Naive thymus-derived CD8-positive, alpha-beta T cell (primary cell): ENCODE results near the gene SPNS2. TPM values are rescaled to one million over a fixed set of nuclear protein-coding genes. Genes with fewer than 3 reads are reported as not detected.

Source experiments
- ATAC-seq, 2 donors: fragments of 150-1000 bp; cut with Tn5 transposase in 1 of 2; sonication (Bioruptor Pico), chemical (Tn5 transposase) in 1 of 2; 1 replicate in 1 of 2; 2 replicates in 1 of 2; pipeline ENCODE4 v1.10.0; 2021; ENCODE audit warnings: mild to moderate bottlenecking in 2 of 2, moderate library complexity in 2 of 2
- POLR2A ChIA-PET: fragments of 350-600 bp; sonication (Branson Sonifier 250); formaldehyde crosslinking; loops from one replicate; lab custom pipeline; 2021; ENCODE audit warnings: antibody characterized with exemption; lab: Charles Lee
- DNase-seq, 10 donors: peaks; one replicate each; pipeline versions ENCODE4 v3.0.0 to v3.0.0-alpha.2; 2020 to 2022
- H3K27ac Mint-ChIP-seq, 10 donors: one replicate each; pipeline ENCODE4 v1.8.0; 2020 to 2022; ENCODE audit warnings: mild to moderate bottlenecking in 10 of 10, mixed read lengths in 10 of 10, moderate library complexity in 4 of 10, inconsistent platforms in 1 of 10
- H3K27me3 Mint-ChIP-seq, 5 donors: one replicate each; pipeline ENCODE4 v1.8.0; 2021 to 2022; ENCODE audit warnings: mixed read lengths in 5 of 5
- H3K36me3 Mint-ChIP-seq, 3 donors: one replicate each; pipeline ENCODE4 v1.8.0; 2020 to 2022; ENCODE audit warnings: mixed read lengths in 3 of 3, mild to moderate bottlenecking in 2 of 3, inconsistent platforms in 1 of 3
- H3K4me1 Mint-ChIP-seq, 4 donors: one replicate each; pipeline ENCODE4 v1.8.0; 2021 to 2022; ENCODE audit warnings: mixed read lengths in 4 of 4
- H3K4me3 Mint-ChIP-seq, 10 donors: one replicate each; pipeline ENCODE4 v1.8.0; 2020 to 2022; ENCODE audit warnings: mild to moderate bottlenecking in 10 of 10, mixed read lengths in 10 of 10, moderate library complexity in 6 of 10, inconsistent platforms in 1 of 10
- H3K9me3 Mint-ChIP-seq, 9 donors: one replicate each; pipeline ENCODE4 v1.8.0; 2020 to 2022; ENCODE audit warnings: mixed read lengths in 9 of 9, mild to moderate bottlenecking in 3 of 9, inconsistent platforms in 1 of 9, moderate library complexity in 1 of 9
- polyA plus RNA-seq, 3 donors: library from polyadenylated mRNA; unstranded; fragments of 300-500 nt; fragmentation: Illumina TruSeq; gene quantifications; one replicate each; pipeline ENCODE4 v1.2.3, GENCODE V29; 2021
- total RNA-seq, 8 experiments: library from RNA in 2 of 8; stranded (reverse) in 2 of 8; gene quantifications; one replicate each; pipeline ENCODE4 v1.2.3 and lab custom pipeline; 2021 to 2026

Gene SPNS2
- total and polyA plus RNA-seq, 5 experiments from 2014 or later: 0.44 to 0.63 (median 0.53) TPM

DNA sequence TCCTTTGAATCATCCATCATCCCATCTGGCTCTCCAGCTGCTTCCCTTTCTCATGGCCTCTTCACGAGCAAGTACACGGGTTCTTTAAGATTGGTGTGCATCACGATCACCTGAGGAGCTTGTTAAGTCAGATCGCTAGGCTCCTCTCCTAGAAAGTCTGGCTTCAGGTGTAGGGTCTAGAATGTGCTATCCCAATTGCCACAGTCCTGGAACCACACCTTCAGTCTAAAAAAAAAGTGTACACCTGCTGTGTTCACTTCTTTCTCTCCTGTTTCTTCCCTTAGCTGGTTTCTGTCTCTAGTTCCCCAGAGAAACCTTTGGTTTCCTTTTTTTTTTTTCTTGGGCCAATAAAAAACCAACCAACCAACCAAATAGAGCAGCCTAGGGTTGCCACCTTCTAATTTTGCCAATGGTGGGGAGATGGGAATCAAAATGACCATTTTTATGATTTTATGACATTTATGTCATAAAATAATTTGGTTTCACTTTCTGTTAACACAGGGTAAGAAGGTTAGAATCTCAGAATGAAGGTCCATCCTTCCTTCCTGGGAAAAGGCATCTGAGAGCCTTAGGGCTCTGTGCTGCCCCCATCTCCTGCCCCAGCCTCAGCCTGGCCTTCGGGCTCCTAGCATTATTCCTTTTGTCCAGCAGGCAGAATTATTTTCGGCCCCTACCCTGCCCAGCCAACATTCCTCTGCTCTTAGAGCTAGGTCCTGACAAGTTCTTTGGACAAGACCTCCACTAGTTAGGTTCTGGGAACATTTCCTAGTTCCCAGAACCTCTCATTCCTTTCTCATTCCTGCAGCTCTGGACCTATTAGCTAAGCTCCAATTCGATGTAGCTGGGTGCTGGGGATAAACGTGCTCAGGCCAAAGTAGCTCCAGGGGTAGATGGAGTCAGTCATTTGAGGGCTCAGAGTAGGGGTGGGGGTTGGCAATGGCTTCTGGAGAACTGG is 63.6 kb downstream of the SPNS2 start:
- POLR2A ChIA-PET: no interaction called here
- DNase-seq (no peak), ATAC-seq (no peak)
- H3K4me1 Mint-ChIP-seq: peaks cover 6 to 29% (median 22%) of the 10 kb centered on the region in 4 donors
- H3K9me3 Mint-ChIP-seq: no peaks in the 10 kb centered on the region
- no peaks in the 10 kb centered on the region for H3K36me3 Mint-ChIP-seq
- peaks cover 0 to 1% (median 0%) of the 10 kb centered on the region in 5 donors for H3K27me3 Mint-ChIP-seq
- peak overlapping the region in 2 of 10 donors; percentile 15 to 18 for H3K4me3 Mint-ChIP-seq
- H3K27ac Mint-ChIP-seq: peak overlapping the region in 7 of 10 donors; percentile 17 to 75 (median 61)

GRCh38 chr17:4565209-4566141 is 66.8 kb downstream of the SPNS2 start:
- Mint-ChIP-seq H3K4me3 (peak overlapping the region in 9 of 10 donors; percentile 17 to 81 (median 62)), H3K36me3 (no peaks in the 10 kb centered on the region), H3K4me1 (peaks cover 4 to 32% (median 26%) of the 10 kb centered on the region in 4 donors), H3K27me3 (no peaks in the 10 kb centered on the region), H3K27ac (peak overlapping the region in 2 of 10 donors; percentile 67 to 75), H3K9me3 (no peaks in the 10 kb centered on the region)
- DNase-seq (peak in 8 of 10 donors; percentile 24 to 58 (median 40)), ATAC-seq (peak; percentile 84 to 95)
- POLR2A ChIA-PET: interaction anchor here (0.7 to 0.9 kb wide), 3 partner anchors 10 to 144 kb away, joined by 3 to 5 read pairs (median 3); partner anchors contain the start of genes MYBBP1A and SPNS3

GRCh38 chr17:4566785-4567184 is 68.1 kb downstream of the SPNS2 start:
- H3K4me1 Mint-ChIP-seq: peaks cover 4 to 31% (median 23%) of the 10 kb centered on the region in 4 donors
- peak in 5 of 10 donors; percentile 18 to 70 (median 25) for DNase-seq
- H3K4me3 Mint-ChIP-seq: peak overlapping the region in 2 of 10 donors; percentile 2 to 16
- POLR2A ChIA-PET: interaction anchor here (0.6 to 1.2 kb wide), 6 partner anchors 12 to 328 kb away, joined by 3 to 8 read pairs (median 5); partner anchors contain the start of genes MYBBP1A and SPNS3
- no peaks in the 10 kb centered on the region for H3K27me3 Mint-ChIP-seq
- peak overlapping the region in 1 of 10 donors; percentile 59 for H3K27ac Mint-ChIP-seq
- H3K36me3 Mint-ChIP-seq: no peaks in the 10 kb centered on the region
- peak; percentile 53 to 72 for ATAC-seq
- H3K9me3 Mint-ChIP-seq: no peaks in the 10 kb centered on the region

DNA sequence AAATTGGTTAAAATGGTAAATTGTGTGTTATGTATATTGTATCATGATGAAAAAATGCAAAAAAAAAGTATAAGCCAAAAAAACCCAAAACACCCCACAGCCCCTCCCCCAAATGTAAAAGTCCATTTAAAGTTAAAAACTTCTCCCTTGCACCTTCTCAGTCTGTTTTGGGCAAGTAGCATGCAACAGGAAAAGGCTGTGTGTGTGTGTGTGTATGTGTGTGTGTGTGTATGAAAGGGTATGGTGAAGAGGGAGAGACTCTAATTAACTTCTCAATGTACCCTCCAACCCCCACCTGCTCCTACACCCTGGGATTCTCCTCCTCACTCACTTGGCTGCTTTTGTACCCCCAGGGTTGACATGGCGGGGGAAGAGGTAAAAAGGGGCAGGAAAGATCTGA is 70.9 kb downstream of the SPNS2 start:
- peaks cover 6 to 27% (median 16%) of the 10 kb centered on the region in 4 donors for H3K4me1 Mint-ChIP-seq
- H3K27ac Mint-ChIP-seq: peak overlapping the region in 1 of 10 donors; percentile 19
- no peaks in the 10 kb centered on the region for H3K9me3 Mint-ChIP-seq
- DNase-seq (peak in 2 of 10 donors; percentile 19 to 38), ATAC-seq (no peak)
- POLR2A ChIA-PET: no interaction called here
- no peaks in the 10 kb centered on the region for H3K36me3 Mint-ChIP-seq
- no peak overlapping the region for H3K4me3 Mint-ChIP-seq
- no peaks in the 10 kb centered on the region for H3K27me3 Mint-ChIP-seq

- Mint-ChIP-seq H3K4me3 (no peak overlapping the region), H3K27me3 (peaks cover 0 to 2% (median 0%) of the 10 kb centered on the region in 5 donors), H3K4me1 (peaks cover 2 to 15% (median 7%) of the 10 kb centered on the region in 4 donors), H3K27ac (no peak overlapping the region), H3K9me3 (no peaks in the 10 kb centered on the region), H3K36me3 (no peaks in the 10 kb centered on the region)
- DNase-seq: no peak
- ATAC-seq: no peak
- POLR2A ChIA-PET: no interaction called here
These were observed 73.5 kb downstream of the SPNS2 start for GRCh38 chr17:4572131-4572530.

DNA sequence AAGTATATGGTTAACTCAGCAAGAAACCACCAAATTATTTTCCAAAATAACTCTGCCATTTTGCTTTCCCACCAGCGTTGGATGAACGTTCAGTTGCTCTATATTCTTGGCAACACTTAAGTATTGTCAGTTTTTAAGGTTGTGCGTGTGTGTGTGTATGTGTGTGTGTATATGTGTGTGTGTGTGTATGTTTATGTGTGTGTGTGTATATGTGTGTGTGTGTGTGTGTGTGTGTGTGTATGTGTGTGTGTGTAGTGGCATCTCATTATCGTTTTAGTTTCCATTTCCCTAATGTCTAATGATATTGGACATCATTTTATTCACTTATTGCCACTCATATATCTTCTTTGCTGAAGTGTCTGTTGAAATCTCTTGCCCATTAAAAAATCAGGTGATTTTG is 74.4 kb downstream of the SPNS2 start:
- POLR2A ChIA-PET: no interaction called here
- no peaks in the 10 kb centered on the region for H3K9me3 Mint-ChIP-seq
- ATAC-seq: no peak
- H3K4me3 Mint-ChIP-seq: no peak overlapping the region
- H3K36me3 Mint-ChIP-seq: no peaks in the 10 kb centered on the region
- H3K27ac Mint-ChIP-seq: peak overlapping the region in 2 of 10 donors; percentile 25 to 28
- peaks cover 0 to 2% (median 0%) of the 10 kb centered on the region in 5 donors for H3K27me3 Mint-ChIP-seq
- no peak for DNase-seq
- peaks cover 2 to 15% (median 7%) of the 10 kb centered on the region in 4 donors for H3K4me1 Mint-ChIP-seq

DNA sequence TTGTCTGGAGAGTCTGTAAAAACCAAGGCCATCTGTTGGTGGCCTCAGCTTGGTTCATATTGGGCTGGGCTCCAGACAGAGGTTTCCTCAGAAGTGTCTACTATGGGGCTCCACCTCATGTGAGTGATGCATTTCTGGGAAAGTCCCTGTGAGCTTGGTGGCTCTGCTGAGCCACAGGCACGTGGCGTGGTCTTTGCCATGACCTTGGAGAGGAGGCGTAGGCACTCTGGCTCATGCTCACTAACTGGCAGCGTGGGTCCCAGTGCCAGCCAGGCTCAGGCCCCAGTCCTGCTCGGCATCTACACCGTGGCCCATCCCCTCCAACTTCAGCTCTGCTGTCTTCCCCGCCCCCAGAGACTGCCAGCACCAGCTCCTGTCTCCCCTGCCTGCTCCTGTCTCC is 75.0 kb downstream of the SPNS2 start:
- H3K4me3 Mint-ChIP-seq: no peak overlapping the region
- ATAC-seq (peak; percentile 94), DNase-seq (peak in 3 of 10 donors; percentile 17 to 23 (median 20))
- H3K4me1 Mint-ChIP-seq: peaks cover 2 to 15% (median 7%) of the 10 kb centered on the region in 4 donors
- POLR2A ChIA-PET: no interaction called here
- H3K9me3 Mint-ChIP-seq: no peaks in the 10 kb centered on the region
- no peaks in the 10 kb centered on the region for H3K36me3 Mint-ChIP-seq
- peak overlapping the region in 2 of 10 donors; percentile 25 to 28 for H3K27ac Mint-ChIP-seq
- peaks cover 0 to 2% (median 0%) of the 10 kb centered on the region in 5 donors for H3K27me3 Mint-ChIP-seq

- no peak for ATAC-seq
- Mint-ChIP-seq H3K4me1 (peaks cover 2 to 13% (median 5%) of the 10 kb centered on the region in 4 donors), H3K36me3 (no peaks in the 10 kb centered on the region), H3K4me3 (no peak overlapping the region), H3K9me3 (no peaks in the 10 kb centered on the region), H3K27ac (no peak overlapping the region), H3K27me3 (peaks cover 0 to 2% (median 0%) of the 10 kb centered on the region in 5 donors)
- peak in 1 of 10 donors; percentile 55 for DNase-seq
- POLR2A ChIA-PET: no interaction called here
These were observed 75.9 kb downstream of the SPNS2 start for GRCh38 chr17:4574448-4575045.

DNA sequence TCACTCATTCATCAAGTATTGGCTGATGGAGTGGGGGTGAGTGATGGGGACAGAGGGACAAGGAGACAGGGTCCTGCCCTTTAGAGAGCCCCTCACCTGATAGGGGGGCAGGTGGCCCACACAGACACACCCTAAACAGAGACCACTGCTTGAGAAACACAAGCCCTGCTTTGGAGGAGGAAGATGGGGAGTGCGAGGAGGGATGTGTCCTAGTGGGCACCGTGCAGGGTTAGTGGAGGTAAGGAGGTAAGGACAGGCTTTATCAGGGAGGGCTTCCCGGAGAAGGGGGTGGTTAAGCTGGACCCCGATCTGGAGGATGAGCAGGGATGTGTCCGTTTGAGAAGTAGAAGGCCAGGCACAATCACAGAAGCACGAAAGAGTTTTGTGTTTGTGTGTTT is 77.5 kb downstream of the SPNS2 start:
- ATAC-seq (no peak), DNase-seq (peak in 1 of 10 donors; percentile 21)
- Mint-ChIP-seq H3K4me1 (peaks cover 2 to 7% (median 5%) of the 10 kb centered on the region in 4 donors), H3K9me3 (no peaks in the 10 kb centered on the region), H3K27ac (no peak overlapping the region), H3K36me3 (no peaks in the 10 kb centered on the region), H3K4me3 (no peak overlapping the region), H3K27me3 (peaks cover 0 to 6% (median 4%) of the 10 kb centered on the region in 5 donors)
- POLR2A ChIA-PET: no interaction called here

GRCh38 chr17:4576729-4577322 is 78.1 kb downstream of the SPNS2 start:
- peak in 1 of 10 donors; percentile 38 for DNase-seq
- peaks cover 0 to 12% (median 8%) of the 10 kb centered on the region in 5 donors for H3K27me3 Mint-ChIP-seq
- H3K4me1 Mint-ChIP-seq: peaks cover 2 to 7% (median 5%) of the 10 kb centered on the region in 4 donors
- no peaks in the 10 kb centered on the region for H3K9me3 Mint-ChIP-seq
- H3K27ac Mint-ChIP-seq: no peak overlapping the region
- no peak overlapping the region for H3K4me3 Mint-ChIP-seq
- ATAC-seq: no peak
- H3K36me3 Mint-ChIP-seq: no peaks in the 10 kb centered on the region
- POLR2A ChIA-PET: no interaction called here

- Mint-ChIP-seq H3K36me3 (no peaks in the 10 kb centered on the region), H3K27me3 (peaks cover 0 to 19% (median 11%) of the 10 kb centered on the region in 5 donors), H3K4me1 (peaks cover 2 to 7% (median 5%) of the 10 kb centered on the region in 4 donors), H3K9me3 (no peaks in the 10 kb centered on the region), H3K27ac (no peak overlapping the region), H3K4me3 (no peak overlapping the region)
- POLR2A ChIA-PET: no interaction called here
- DNase-seq: peak in 1 of 10 donors; percentile 51
- ATAC-seq: no peak
These were observed 78.8 kb downstream of the SPNS2 start for GRCh38 chr17:4577386-4577993.
